ENCODE data around the gene PAX2. TPM values are rescaled to one million over a fixed set of nuclear protein-coding genes. Genes with fewer than 3 reads are reported as not detected.

PAX2 gene
- total RNA-seq, 4 donors from 2014 or later = not detected

GRCh38 chr10:100745882-100746783, 751 bp downstream of the PAX2 start:
- no peaks in the 10 kb centered on the region for H3K36me3 ChIP-seq
- H3K4me1 ChIP-seq = peaks cover 3 to 81% (median 42%) of the 10 kb centered on the region in 3 donors
- ATAC-seq = no peak
- no peak overlapping the region for H3K27ac ChIP-seq
- 3 to 7% methylated on average over 12 to 20 of the region's 54 CpGs for whole genome bisulfite sequencing, 2 donors (ENCODE audit: low coverage in 1 of 2)
- no peaks in the 10 kb centered on the region for H3K9me3 ChIP-seq
- H3K4me3 ChIP-seq = peak overlapping the region in 1 of 2 donors; percentile 45
- no peak for TF ChIP-seq POLR2A (IDR thresholded peaks at IDR 0.05)
- TF ChIP-seq POLR2AphosphoS5 (IDR thresholded peaks at IDR 0.05) = no peak
- no peak for TF ChIP-seq EP300 (IDR thresholded peaks at IDR 0.05)
- no peak for TF ChIP-seq CTCF (IDR thresholded peaks at IDR 0.05)
- H3K27me3 ChIP-seq = peaks cover 100% of the 10 kb centered on the region

GRCh38 chr10:100746784-100747455, 1.5 kb downstream of the PAX2 start:
- Histone ChIP-seq H3K27me3 (peaks cover 100% of the 10 kb centered on the region), H3K9me3 (no peaks in the 10 kb centered on the region), H3K4me1 (peaks cover 3 to 75% (median 42%) of the 10 kb centered on the region in 3 donors), H3K27ac (no peak overlapping the region), H3K36me3 (no peaks in the 10 kb centered on the region), H3K4me3 (no peak overlapping the region)
- no peak for TF ChIP-seq EP300 (IDR thresholded peaks at IDR 0.05)
- no peak for TF ChIP-seq POLR2A (IDR thresholded peaks at IDR 0.05)
- 2 to 8% methylated on average over 3 to 4 of the region's 9 CpGs for WGBS, 2 donors (ENCODE audit: low coverage in 1 of 2)
- ATAC-seq = no peak

GRCh38 chr10:100747456-100748230, 2.3 kb downstream of the PAX2 start:
- ATAC-seq = no peak
- no peak overlapping the region for H3K27ac ChIP-seq
- peaks cover 100% of the 10 kb centered on the region for H3K27me3 ChIP-seq
- H3K4me3 ChIP-seq = peak overlapping the region in 1 of 2 donors; percentile 35
- no peaks in the 10 kb centered on the region for H3K9me3 ChIP-seq
- H3K4me1 ChIP-seq = peaks cover 3 to 67% (median 42%) of the 10 kb centered on the region in 3 donors
- WGBS, 2 donors (ENCODE audit: low coverage in 1 of 2) = 6 to 20% methylated on average over 6 of the region's 57 CpGs
- TF ChIP-seq POLR2A (IDR thresholded peaks at IDR 0.05) = no peak
- TF ChIP-seq EP300 (IDR thresholded peaks at IDR 0.05) = no peak
- TF ChIP-seq POLR2AphosphoS5 (IDR thresholded peaks at IDR 0.05) = no peak
- no peak for TF ChIP-seq CTCF (IDR thresholded peaks at IDR 0.05)
- no peaks in the 10 kb centered on the region for H3K36me3 ChIP-seq

GRCh38 chr10:100748231-100749058, 3.1 kb downstream of the PAX2 start:
- no peak for TF ChIP-seq CTCF (IDR thresholded peaks at IDR 0.05)
- Histone ChIP-seq H3K36me3 (no peaks in the 10 kb centered on the region), H3K4me3 (peak overlapping the region in 1 of 2 donors; percentile 35), H3K9me3 (no peaks in the 10 kb centered on the region), H3K4me1 (peaks cover 3 to 60% (median 42%) of the 10 kb centered on the region in 3 donors), H3K27me3 (peaks cover 100% of the 10 kb centered on the region), H3K27ac (no peak overlapping the region)
- WGBS, 2 donors (ENCODE audit: low coverage in 1 of 2) = 0 to 1% methylated on average over 5 to 14 of the region's 56 CpGs
- no peak for ATAC-seq

GRCh38 chr10:100749059-100749308, 3.6 kb downstream of the PAX2 start:
- H3K9me3 ChIP-seq = no peaks in the 10 kb centered on the region
- H3K36me3 ChIP-seq = no peaks in the 10 kb centered on the region
- WGBS, 2 donors (ENCODE audit: low coverage in 1 of 2) = 3 to 5% methylated on average over 7 to 8 of the region's 8 CpGs
- peaks cover 100% of the 10 kb centered on the region for H3K27me3 ChIP-seq
- ATAC-seq = no peak
- H3K27ac ChIP-seq = no peak overlapping the region
- H3K4me3 ChIP-seq = no peak overlapping the region
- no peak for TF ChIP-seq EP300 (IDR thresholded peaks at IDR 0.05)
- TF ChIP-seq CTCF (IDR thresholded peaks at IDR 0.05) = no peak
- TF ChIP-seq POLR2A (IDR thresholded peaks at IDR 0.05) = no peak
- no peak for TF ChIP-seq POLR2AphosphoS5 (IDR thresholded peaks at IDR 0.05)
- peaks cover 3 to 55% (median 38%) of the 10 kb centered on the region in 3 donors for H3K4me1 ChIP-seq
